SU-DHL-6 (cell line): ENCODE measurements around the gene SIAE.

Source experiments
- H2AFZ ChIP-seq: fragments of 200-600 bp; sonication (generic); 2 replicates; pipeline ENCODE4 v1.6.1; 2014; ENCODE audit warnings: low read depth, mild to moderate bottlenecking, moderate library complexity, mixed read lengths, antibody characterized with exemption, low read length; ENCODE audit not compliant: severe bottlenecking
- H3F3A ChIP-seq: fragments of 200-600 bp; shearing (Covaris generic); 2 replicates; pipeline ENCODE4 v1.6.0; 2016; ENCODE audit warnings: antibody characterized with exemption, mild to moderate bottlenecking; ENCODE audit not compliant: insufficient read depth
- H3K27ac ChIP-seq: fragments of 200-600 bp; sonication (generic); 2 replicates; pipeline ENCODE4 v1.5.1; 2016; ENCODE audit warnings: low read depth, mild to moderate bottlenecking, low read length, moderate library complexity, mixed read lengths
- H3K27me3 ChIP-seq: fragments of 200-600 bp; sonication (generic), shearing (Covaris generic); 2 replicates; pipeline ENCODE4 v1.6.0; 2014; ENCODE audit warnings: mild to moderate bottlenecking, low read length
- H3K36me3 ChIP-seq: fragments of 200-600 bp; sonication (generic); 2 replicates; pipeline ENCODE4 v1.6.1; 2014; ENCODE audit warnings: mild to moderate bottlenecking, low read length, mixed read lengths
- H3K4me2 ChIP-seq: fragments of 300-600, 200-600 bp; shearing (Covaris generic), sonication (generic); 2 replicates; pipeline ENCODE4 v1.6.0; 2014; ENCODE audit warnings: low read length, low read depth, mild to moderate bottlenecking; ENCODE audit not compliant: poor library complexity, severe bottlenecking
- H3K4me3 ChIP-seq: fragments of 200-600 bp; sonication (generic); 2 replicates; pipeline ENCODE4 v1.5.1; 2014; ENCODE audit warnings: antibody characterized with exemption, low read length, mild to moderate bottlenecking, mixed read lengths; ENCODE audit not compliant: insufficient read depth, poor library complexity, severe bottlenecking
- H3K79me2 ChIP-seq: fragments of 200-600 bp; sonication (generic); 2 replicates; pipeline ENCODE4 v1.6.1; 2014; ENCODE audit warnings: mild to moderate bottlenecking, low read length, moderate library complexity; ENCODE audit not compliant: insufficient read depth
- H3K9ac ChIP-seq: fragments of 200-600 bp; sonication (generic); 2 replicates; pipeline ENCODE4 v1.7.0; 2014; ENCODE audit warnings: mild to moderate bottlenecking, low read length
- H3K9me2 ChIP-seq: fragments of 200-600 bp; sonication (generic); replicated peaks from 2 replicates; pipeline ENCODE4 v1.6.1; 2014; ENCODE audit warnings: low read length; ENCODE audit not compliant: insufficient read depth
- H3K9me3 ChIP-seq: fragments of 200-600 bp; sonication (generic); 2 replicates; pipeline ENCODE4 v1.6.1; 2014; ENCODE audit warnings: low read length, mixed read lengths; ENCODE audit not compliant: insufficient read depth
- H4K20me1 ChIP-seq: fragments of 200-600 bp; sonication (generic); 2 replicates; pipeline ENCODE4 v1.6.1; 2014; ENCODE audit warnings: low read depth, mild to moderate bottlenecking, antibody characterized with exemption, low read length, moderate library complexity, mixed read lengths
- CTCF ChIP-seq: fragments of 200-600 bp; sonication (generic); IDR thresholded peaks from one replicate; pipeline ENCODE4 v1.5.1; 2017; ENCODE audit warnings: antibody characterized with exemption, mild to moderate bottlenecking, low read length, moderate library complexity; ENCODE audit not compliant: insufficient read depth, poor library complexity, severe bottlenecking
- EZH2phosphoT487 ChIP-seq: fragments of 200-600 bp; sonication (generic), shearing (Covaris generic); conservative IDR thresholded peaks from 2 replicates; pipeline ENCODE4 v1.6.1; 2018; ENCODE audit warnings: mild to moderate bottlenecking, antibody characterized with exemption, low read length, moderate library complexity, mixed read lengths

The SIAE gene

GRCh38 chr11:124643042-124643604, 30.4 kb downstream of the SIAE start:
- H3K9me2 ChIP-seq, result no peaks in the 10 kb centered on the region
- TF ChIP-seq EZH2phosphoT487 (no peak), CTCF (no peak)
- H3K9me3 ChIP-seq, result no peaks in the 10 kb centered on the region
- H4K20me1 ChIP-seq, result no peaks in the 10 kb centered on the region
- no peak overlapping the region for H3K4me3 ChIP-seq
- no peaks in the 10 kb centered on the region for H3K36me3 ChIP-seq
- no peak overlapping the region for H3K27ac ChIP-seq
- no peak overlapping the region for H3K4me2 ChIP-seq
- H3K27me3 ChIP-seq, result no peaks in the 10 kb centered on the region
- H3K9ac ChIP-seq, result no peak overlapping the region
- no peaks in the 10 kb centered on the region for H3K79me2 ChIP-seq
- no peaks in the 10 kb centered on the region for H3F3A ChIP-seq
- H2AFZ ChIP-seq, result no peak overlapping the region

DNA sequence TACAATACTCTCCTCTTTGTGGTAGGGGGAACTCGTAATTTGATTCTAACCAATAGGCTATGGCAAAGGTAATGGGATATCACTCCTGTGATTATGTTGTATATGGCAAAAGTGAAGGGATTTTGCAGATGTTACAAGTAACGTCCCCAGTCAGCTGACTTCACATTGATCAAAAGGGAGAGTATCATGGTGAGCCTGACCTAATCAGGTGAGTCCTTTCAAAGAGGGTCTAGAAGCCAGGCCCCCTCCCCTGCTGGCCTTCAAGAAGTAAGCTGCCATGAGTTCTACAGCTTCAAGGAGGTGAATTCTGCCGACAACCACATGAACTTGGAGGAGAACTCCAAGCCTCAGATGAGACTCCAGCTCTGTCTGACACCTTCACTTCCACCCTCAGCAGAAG, 30.9 kb downstream of the SIAE start:
- Histone ChIP-seq H3K4me2 (no peak overlapping the region), H2AFZ (no peak overlapping the region), H3K9me3 (no peaks in the 10 kb centered on the region), H3K27me3 (no peaks in the 10 kb centered on the region), H3K36me3 (no peaks in the 10 kb centered on the region), H3K27ac (no peak overlapping the region), H3K79me2 (no peaks in the 10 kb centered on the region), H4K20me1 (no peaks in the 10 kb centered on the region), H3K9ac (no peak overlapping the region), H3K4me3 (no peak overlapping the region), H3K9me2 (no peaks in the 10 kb centered on the region), H3F3A (no peaks in the 10 kb centered on the region)
- no peak for TF ChIP-seq EZH2phosphoT487
- no peak for TF ChIP-seq CTCF

DNA sequence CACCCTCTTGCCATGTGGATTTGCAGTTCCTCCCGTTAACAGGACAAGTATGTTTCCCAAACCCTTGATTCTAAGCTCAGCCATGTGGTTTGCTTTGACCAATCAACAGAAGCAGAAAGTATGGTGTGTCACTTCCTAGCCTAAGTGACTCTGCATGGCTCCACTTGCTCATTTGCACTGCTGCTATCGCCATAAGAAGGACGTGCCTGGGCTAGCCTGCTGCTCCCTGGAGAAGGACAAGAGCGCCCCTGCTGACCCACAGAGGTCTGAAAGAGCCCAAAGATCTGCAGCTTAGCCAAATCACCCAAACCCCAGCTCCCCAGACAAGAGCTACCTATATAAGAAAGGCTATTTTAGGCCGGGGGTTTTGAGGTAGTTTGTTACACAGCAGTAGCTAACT, 32.9 kb downstream of the SIAE start:
- Histone ChIP-seq H3K27ac (no peak overlapping the region), H3K9me2 (no peaks in the 10 kb centered on the region), H3K9me3 (no peaks in the 10 kb centered on the region), H3K9ac (no peak overlapping the region), H3K27me3 (no peaks in the 10 kb centered on the region), H3K36me3 (no peaks in the 10 kb centered on the region), H3K4me2 (no peak overlapping the region), H2AFZ (no peak overlapping the region), H3F3A (no peaks in the 10 kb centered on the region), H3K79me2 (no peaks in the 10 kb centered on the region), H3K4me3 (no peak overlapping the region), H4K20me1 (no peaks in the 10 kb centered on the region)
- TF ChIP-seq CTCF, result no peak

DNA sequence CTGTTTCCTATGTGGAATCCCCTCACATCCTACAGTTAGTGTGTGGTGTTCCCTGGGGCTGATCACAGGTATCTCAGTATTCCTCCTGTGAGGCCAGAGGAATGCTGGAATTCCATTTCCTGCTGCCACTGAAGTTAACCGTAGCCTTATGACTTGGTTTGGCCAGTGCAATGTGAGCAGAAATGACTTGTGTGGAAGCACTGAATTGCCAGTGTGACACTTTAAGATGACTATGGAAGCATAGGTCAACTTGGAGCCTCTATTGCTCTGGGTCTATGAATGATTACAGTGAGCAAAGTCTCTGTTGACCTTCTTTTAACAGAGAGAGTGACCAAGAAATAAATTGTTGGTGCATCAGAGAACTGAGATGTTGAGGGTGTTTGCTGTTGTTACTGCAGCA, 34.4 kb downstream of the SIAE start:
- H3K4me3 ChIP-seq, result no peak overlapping the region
- H2AFZ ChIP-seq, result no peak overlapping the region
- H3K9ac ChIP-seq, result no peak overlapping the region
- no peaks in the 10 kb centered on the region for H3K79me2 ChIP-seq
- no peaks in the 10 kb centered on the region for H3K9me2 ChIP-seq
- no peaks in the 10 kb centered on the region for H3K9me3 ChIP-seq
- no peak overlapping the region for H3K27ac ChIP-seq
- peaks cover 3% of the 10 kb centered on the region; the same call in 1 of the 2 replicates for H3K36me3 ChIP-seq
- H3K4me2 ChIP-seq, result no peak overlapping the region
- H4K20me1 ChIP-seq, result no peaks in the 10 kb centered on the region
- no peak for TF ChIP-seq CTCF
- TF ChIP-seq EZH2phosphoT487, result no peak
- H3F3A ChIP-seq, result no peaks in the 10 kb centered on the region
- no peaks in the 10 kb centered on the region for H3K27me3 ChIP-seq
